HCT116 (cell line): ENCODE results near the gene LRP1. TPM values are rescaled to one million over a fixed set of nuclear protein-coding genes. Genes with fewer than 3 reads are reported as not detected.

ENCODE experiments used
- ATAC-seq: fragments of 200-7000 bp; cut with Tn5 transposase; 2 replicates; pipeline ENCODE4 v1.9.1; 2020; ENCODE audit warnings: mild to moderate bottlenecking, moderate library complexity
- BruUV-seq: library from RNA; stranded (reverse); fragments of 400-500 nt; replicated peaks from 2 replicates; lab custom pipeline; 2021; lab: Mats Ljungman, UMichigan
- CTCF ChIA-PET: fragments of 300-600 bp; sonication (Branson Sonifier 250); formaldehyde crosslinking; loops from one replicate; lab custom pipeline; 2021; ENCODE audit warnings: antibody characterized with exemption; lab: Charles Lee
- POLR2A ChIA-PET: fragments of 300-600, 350-600 bp; sonication (Branson Sonifier 250); formaldehyde crosslinking; loops from one replicate; lab custom pipeline; 2021; ENCODE audit warnings: antibody characterized with exemption; lab: Charles Lee
- RAD21 ChIA-PET, 2 experiments: fragments of 300-600 bp; sonication (Branson Sonifier 250); formaldehyde crosslinking; loops; one replicate each; lab custom pipeline; 2023; ENCODE audit warnings: low total read pairs in 2 of 2; ENCODE audit not compliant: uncharacterized antibody in 2 of 2, unreplicated experiment in 2 of 2, low non-redundant PET in 1 of 2; lab: Charles Lee
- DNase-seq: peaks from one replicate; pipeline ENCODE4 v3.0.0-alpha.2; 2010; ENCODE audit warnings: low read depth, low spot score
- H2AFZ ChIP-seq: fragments of 200-600 bp; shearing (Covaris generic), sonication (generic); 2 replicates; pipeline ENCODE4 v1.6.1; 2017; ENCODE audit warnings: low read depth, mixed run types, mixed read lengths, antibody characterized with exemption, low read length; ENCODE audit not compliant: poor library complexity, severe bottlenecking
- H3K27ac ChIP-seq: 2 replicates; pipeline ENCODE4 v1.5.1; 2012; ENCODE audit warnings: low read depth, low read length
- H3K27me3 ChIP-seq: fragments of 200-600 bp; sonication (generic); 2 replicates; pipeline ENCODE4 v1.6.1; 2016; ENCODE audit warnings: mixed run types, low read length, mixed read lengths; ENCODE audit not compliant: insufficient read depth
- H3K36me3 ChIP-seq, 2 experiments: fragments of 200-500 bp in 1 of 2; fragments of 200-600 bp in 1 of 2; sonication (Bioruptor generic) in 1 of 2; sonication (generic) in 1 of 2; 2 replicates each; pipeline versions ENCODE4 v1.5.1 to v1.6.1; 2014 to 2016; ENCODE audit warnings: low read length in 2 of 2, inconsistent platforms in 1 of 2, mixed read lengths in 1 of 2, mixed run types in 1 of 2; ENCODE audit not compliant: insufficient read depth in 2 of 2, control insufficient read depth in 1 of 2
- H3K4me1 ChIP-seq, 2 experiments: fragments of 200-600 bp in 1 of 2; sonication (generic) in 1 of 2; 2 replicates each; pipeline versions ENCODE4 v1.5.1 to v1.6.1; 2012 to 2017; ENCODE audit warnings: low read length in 2 of 2, inconsistent platforms in 1 of 2, mild to moderate bottlenecking in 1 of 2, mixed read lengths in 1 of 2, mixed run types in 1 of 2, moderate library complexity in 1 of 2; ENCODE audit not compliant: insufficient read depth in 2 of 2, control insufficient read depth in 1 of 2
- H3K4me2 ChIP-seq: fragments of 200-600 bp; sonication (generic); 2 replicates; pipeline ENCODE4 v1.6.1; 2017; ENCODE audit warnings: mixed run types, low read length, mixed read lengths
- H3K4me3 ChIP-seq, 2 experiments: fragments of 200-600 bp in 1 of 2; sonication (generic) in 1 of 2; replicated peaks in 1 of 2; 2 replicates each; pipeline ENCODE4 v1.5.1; 2011 to 2016; ENCODE audit warnings: low read length in 2 of 2, control low read depth in 1 of 2, low read depth in 1 of 2, mild to moderate bottlenecking in 1 of 2, mixed read lengths in 1 of 2, mixed run types in 1 of 2
- H3K79me2 ChIP-seq: fragments of 200-600 bp; sonication (generic); 2 replicates; pipeline ENCODE4 v1.6.1; 2017; ENCODE audit warnings: mild to moderate bottlenecking, mixed run types, low read length, moderate library complexity, mixed read lengths; ENCODE audit not compliant: insufficient read depth
- H3K9ac ChIP-seq: fragments of 200-600 bp; sonication (generic); 2 replicates; pipeline ENCODE4 v1.6.1; 2016; ENCODE audit warnings: low read length, mixed read lengths
- H3K9me2 ChIP-seq: fragments of 200-600 bp; sonication (generic), shearing (Covaris generic); 2 replicates; pipeline ENCODE4 v1.6.1; 2017; ENCODE audit warnings: mixed run types, mild to moderate bottlenecking, moderate library complexity; ENCODE audit not compliant: insufficient read depth
- H3K9me3 ChIP-seq, 2 experiments: fragments of 200-500 bp in 1 of 2; fragments of 200-600 bp in 1 of 2; sonication (Bioruptor generic) in 1 of 2; sonication (generic) in 1 of 2; 2 replicates each; pipeline ENCODE4 v1.6.1; 2014 to 2017; ENCODE audit warnings: low read length in 2 of 2, mixed read lengths in 2 of 2, inconsistent platforms in 1 of 2, low read depth in 1 of 2, mild to moderate bottlenecking in 1 of 2, mixed run types in 1 of 2, moderate library complexity in 1 of 2; ENCODE audit not compliant: control insufficient read depth in 1 of 2, insufficient read depth in 1 of 2
- H4K20me1 ChIP-seq: fragments of 200-600 bp; sonication (generic), shearing (Covaris generic); 2 replicates; pipeline ENCODE4 v1.6.1; 2017; ENCODE audit warnings: mixed run types, mild to moderate bottlenecking, moderate library complexity; ENCODE audit not compliant: insufficient read depth
- ATF3 ChIP-seq: IDR thresholded peaks from 2 replicates; pipeline ENCODE4 v1.6.1; 2012
- CEBPB ChIP-seq: IDR thresholded peaks from 2 replicates; pipeline ENCODE4 v1.6.1; 2012; ENCODE audit warnings: low read depth
- POLR2A ChIP-seq: IDR thresholded peaks from 2 replicates; pipeline ENCODE4 v1.7.0; 2011; ENCODE audit warnings: borderline replicate concordance; ENCODE audit not compliant: insufficient read depth, insufficient read length; ENCODE audit errors: extremely low read depth
- POLR2AphosphoS5 ChIP-seq: IDR thresholded peaks from 2 replicates; pipeline ENCODE4 v1.6.1; 2011; ENCODE audit warnings: mild to moderate bottlenecking, low read depth, low read length, moderate library complexity
- YY1 ChIP-seq: IDR thresholded peaks from 2 replicates; pipeline ENCODE4 v1.6.1; 2011; ENCODE audit warnings: low read length, low read depth, moderate library complexity, mild to moderate bottlenecking; ENCODE audit not compliant: insufficient replicate concordance; ENCODE audit errors: extremely low read depth
- ZBTB33 ChIP-seq: IDR thresholded peaks from 2 replicates; pipeline ENCODE4 v1.6.1; 2011; ENCODE audit warnings: mild to moderate bottlenecking, low read length, moderate library complexity; ENCODE audit not compliant: insufficient replicate concordance; ENCODE audit errors: extremely low read depth
- ZFX ChIP-seq: fragments of 450-650 bp; IDR thresholded peaks from 2 replicates; pipeline ENCODE4 v1.6.1; 2017
- intact Hi-C: fragments of 100-400 bp; cut with micrococcal nuclease; formaldehyde crosslinking; loops from 2 replicates; pipeline ENCODE4 v1.10.0; 2022
- total RNA-seq: library from RNA; stranded (reverse); gene quantifications from one replicate; pipeline ENCODE4 v1.2.1, GENCODE V29; 2021; ENCODE audit not compliant: unreplicated experiment

LRP1 gene
- total RNA-seq, 1 experiment from 2014 or later: 12.0 TPM

GRCh38 chr12:57088354-57089270 lies 39.7 kb upstream of the LRP1 start, which contains the start of gene NAB2:
Gene NAB2, plus strand, starts transcription at chr12:57089114. Its CDS starts 158 bp downstream, at chr12:57089272.
- Histone ChIP-seq H3K4me1 (peaks cover 37 to 69% of the 10 kb centered on the region in 2 experiments), H3K27ac (peak within 1 kb of the TSS; percentile 100), H3K79me2 (peaks cover 38% of the 10 kb centered on the region), H3K36me3 (peaks cover 8 to 22% of the 10 kb centered on the region in 2 experiments; a peak in 3 of 4 replicates), H3K27me3 (no peaks in the 10 kb centered on the region), H3K9ac (peak within 1 kb of the TSS; percentile 91), H3K9me2 (no peaks in the 10 kb centered on the region), H3K9me3 (no peaks in the 10 kb centered on the region), H2AFZ (no peak within 1 kb of the TSS), H3K4me2 (peak within 1 kb of the TSS; percentile 96), H3K4me3 (peak within 1 kb of the TSS; percentile 61 to 90), H4K20me1 (no peaks in the 10 kb centered on the region)
- ChIA-PET RAD21 (interaction anchor here (0.8 to 1.4 kb wide), 5 partner anchors 10 to 452 kb away, joined by 3 to 7 read pairs (median 3); partner anchors contain the start of genes NEMP1 (in 1 of the 2) and STAT6 (in 1 of the 2)), POLR2A (interaction anchor here (0.6 to 4.8 kb wide), 6 partner anchors 10 to 363 kb away, joined by 3 to 50 read pairs (median 3); partner anchors contain the start of genes NACA, NEMP1 and STAT6), CTCF (interaction anchor here (0.6 to 2.5 kb wide), 5 partner anchors 10 to 87 kb away, joined by 3 to 20 read pairs (median 4); partner anchors contain the start of genes NEMP1 and STAT6)
- ATAC-seq: peak; percentile 71
- intact Hi-C loops: loop anchor here (1.0 to 5.0 kb wide), 2 partner anchors 22 to 374 kb away; no protein-coding TSS in a partner anchor
- DNase-seq: peak; percentile 85
- TF ChIP-seq POLR2AphosphoS5 (peak; percentile 32), POLR2A (peak; percentile 20), ATF3 (no peak), ZFX (peak; percentile 30; the same call in 1 of the 2 replicates), YY1 (peak; percentile 4), CEBPB (no peak), ZBTB33 (no peak)
- BruUV-seq: no TSS peak
